Right atrium auricular region (tissue), 2 donors: ENCODE data around the gene FRMD4A. TPM values are rescaled to one million over a fixed set of nuclear protein-coding genes. Genes with fewer than 3 reads are reported as not detected.
A peak's percentile ranks its signal among the peaks of the same experiment; 100 is the strongest.

Source experiments
- DNase-seq: peaks from one replicate; pipeline ENCODE4 v3.0.0-alpha.2; 2019; ENCODE audit warnings: low spot score
- H3K27ac ChIP-seq, 2 donors: fragments of 200-600 bp; sonication (generic); 1 replicate in 1 of 2; 2 replicates in 1 of 2; pipeline ENCODE4 v1.5.1; 2016 to 2019
- H3K27me3 ChIP-seq, 2 donors: fragments of 200-600 bp; sonication (generic); one replicate each; pipeline versions ENCODE4 v1.5.1 to v1.6.0; 2017 to 2019
- H3K36me3 ChIP-seq: fragments of 200-600 bp; sonication (generic); one replicate; pipeline ENCODE4 v1.5.1; 2016
- H3K4me1 ChIP-seq, 2 donors: fragments of 200-600 bp; sonication (generic); one replicate each; pipeline versions ENCODE4 v1.5.1 to v1.6.0; 2017 to 2019
- H3K4me3 ChIP-seq, 2 donors: fragments of 200-600 bp; sonication (generic); 1 replicate in 1 of 2; 2 replicates in 1 of 2; pipeline ENCODE4 v1.5.1; 2017 to 2019; ENCODE audit warnings: mild to moderate bottlenecking in 1 of 2, moderate library complexity in 1 of 2
- H3K9me3 ChIP-seq, 2 donors: fragments of 200-600 bp; sonication (generic); one replicate each; pipeline ENCODE4 v1.5.1; 2019
- CTCF ChIP-seq, 2 donors: fragments of 200-600 bp; sonication (generic); IDR thresholded peaks; one replicate each; pipeline ENCODE4 v1.5.1; 2019; ENCODE audit warnings: antibody characterized with exemption in 2 of 2
- total RNA-seq, 2 donors: library from RNA; depleted of rRNA; stranded (reverse); fragments of >200 nt; gene quantifications; one replicate each; pipeline ENCODE4 v1.1.0, GENCODE V29; 2016

FRMD4A gene
- total RNA-seq, 2 donors from 2014 or later = 15.9 to 22.9 TPM

DNA sequence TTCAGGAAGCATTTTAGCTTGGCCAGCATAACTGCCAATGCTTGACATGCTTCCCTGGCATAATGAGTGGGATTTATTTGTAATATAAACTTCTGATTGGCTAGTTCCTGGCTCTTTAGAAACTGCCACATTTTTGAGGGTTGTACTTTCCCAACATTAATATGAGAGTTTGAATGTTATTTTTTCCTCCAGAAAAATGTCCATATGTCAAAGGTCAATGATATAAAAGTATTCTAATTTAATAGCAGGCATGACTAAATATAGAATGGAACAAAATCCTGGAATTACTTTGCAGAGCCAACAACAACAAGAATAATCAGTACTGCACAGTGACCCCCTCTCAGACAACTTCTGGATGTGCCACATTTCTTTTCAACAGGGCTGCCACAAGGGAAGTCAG, 391.3 kb downstream of the FRMD4A start:
- no peaks in the 10 kb centered on the region for H3K27me3 ChIP-seq
- no peak overlapping the region for H3K27ac ChIP-seq
- H3K36me3 ChIP-seq = no peaks in the 10 kb centered on the region
- TF ChIP-seq CTCF (IDR thresholded peaks at IDR 0.05) = no peak
- peaks cover 0 to 5% of the 10 kb centered on the region in 2 donors for H3K4me1 ChIP-seq
- no peaks in the 10 kb centered on the region for H3K9me3 ChIP-seq
- H3K4me3 ChIP-seq = no peak overlapping the region
- DNase-seq = no peak

GRCh38 chr10:13938950-13939349, 391.8 kb downstream of the FRMD4A start:
- Histone ChIP-seq H3K4me3 (no peak overlapping the region), H3K4me1 (peaks cover 0 to 5% of the 10 kb centered on the region in 2 donors), H3K27me3 (no peaks in the 10 kb centered on the region), H3K9me3 (no peaks in the 10 kb centered on the region), H3K36me3 (no peaks in the 10 kb centered on the region), H3K27ac (no peak overlapping the region)
- no peak for DNase-seq
- TF ChIP-seq CTCF (IDR thresholded peaks at IDR 0.05) = no peak

DNA sequence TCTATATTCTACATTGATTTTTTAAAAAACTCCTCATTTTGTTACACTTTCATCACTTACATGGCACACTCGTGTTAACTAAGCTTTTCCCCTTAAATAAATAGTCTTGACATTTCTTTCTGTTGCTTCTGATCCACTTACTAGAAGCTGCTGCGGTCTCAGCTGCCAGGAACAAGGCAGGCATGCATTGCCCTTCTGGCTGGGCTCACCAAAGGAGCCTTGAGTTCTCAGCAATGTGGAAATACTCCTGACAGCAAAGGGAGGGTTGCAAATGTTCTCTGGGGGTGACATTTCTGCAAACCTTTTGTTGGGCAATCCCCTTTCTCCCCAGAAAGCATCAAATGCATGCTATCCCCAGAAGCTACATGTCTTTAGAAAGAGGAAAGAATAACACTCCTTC, 393.9 kb downstream of the FRMD4A start:
- Histone ChIP-seq H3K27me3 (no peaks in the 10 kb centered on the region), H3K27ac (no peak overlapping the region), H3K9me3 (no peaks in the 10 kb centered on the region), H3K36me3 (no peaks in the 10 kb centered on the region), H3K4me1 (peaks cover 0 to 8% of the 10 kb centered on the region in 2 donors), H3K4me3 (no peak overlapping the region)
- no peak for DNase-seq
- TF ChIP-seq CTCF (IDR thresholded peaks at IDR 0.05) = no peak

DNA sequence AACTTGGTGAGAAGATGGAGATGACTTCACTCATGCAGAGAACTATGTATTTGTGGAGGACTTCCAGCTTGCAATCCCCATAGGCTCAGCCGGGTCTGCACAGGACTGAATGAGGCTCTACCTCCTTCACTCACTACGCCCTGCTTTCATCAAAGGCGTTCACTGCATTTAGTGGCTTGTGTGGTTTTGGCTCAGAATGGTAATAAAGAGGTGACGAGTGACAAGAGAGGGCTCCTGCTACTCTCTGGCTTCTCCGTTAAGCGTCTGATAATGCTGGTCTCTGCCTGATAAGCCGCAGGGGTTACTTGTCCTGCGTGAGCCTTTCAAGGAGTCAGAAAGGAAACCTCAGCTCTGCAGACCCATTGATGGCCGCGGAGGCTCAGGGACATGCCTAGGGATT, 400.6 kb downstream of the FRMD4A start:
- no peak overlapping the region for H3K4me3 ChIP-seq
- no peaks in the 10 kb centered on the region for H3K36me3 ChIP-seq
- no peaks in the 10 kb centered on the region for H3K9me3 ChIP-seq
- no peak for DNase-seq
- no peak overlapping the region for H3K27ac ChIP-seq
- H3K4me1 ChIP-seq = peaks cover 0 to 3% of the 10 kb centered on the region in 2 donors
- no peaks in the 10 kb centered on the region for H3K27me3 ChIP-seq
- no peak for TF ChIP-seq CTCF (IDR thresholded peaks at IDR 0.05)

DNA sequence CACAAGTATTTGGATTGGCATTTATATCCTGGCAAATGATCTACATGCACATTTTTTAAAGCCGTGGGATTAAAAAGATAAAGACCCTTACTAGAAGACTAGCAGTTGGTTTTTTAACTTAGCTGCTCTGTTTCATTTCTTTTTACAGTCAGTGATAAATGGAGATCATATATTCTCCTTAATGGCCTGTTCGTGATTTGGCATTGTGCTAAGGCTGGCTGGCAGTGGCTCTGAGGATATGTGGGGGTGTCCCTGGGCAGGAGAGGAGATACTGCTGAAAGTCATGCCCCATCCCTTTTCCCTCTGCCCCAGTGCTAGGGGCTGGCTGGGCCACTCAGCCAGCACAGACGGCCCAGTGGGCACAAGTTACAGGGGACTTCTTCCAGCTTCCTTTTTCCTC, 402.3 kb downstream of the FRMD4A start:
- no peak for DNase-seq
- peaks cover 0 to 1% of the 10 kb centered on the region in 2 donors for H3K4me1 ChIP-seq
- H3K9me3 ChIP-seq = no peaks in the 10 kb centered on the region
- no peaks in the 10 kb centered on the region for H3K27me3 ChIP-seq
- no peak overlapping the region for H3K27ac ChIP-seq
- no peak overlapping the region for H3K4me3 ChIP-seq
- no peak for TF ChIP-seq CTCF (IDR thresholded peaks at IDR 0.05)
- H3K36me3 ChIP-seq = no peaks in the 10 kb centered on the region

GRCh38 chr10:13925971-13926780, 404.5 kb downstream of the FRMD4A start:
- Histone ChIP-seq H3K36me3 (no peaks in the 10 kb centered on the region), H3K27me3 (no peaks in the 10 kb centered on the region), H3K4me3 (no peak overlapping the region), H3K27ac (peak overlapping the region in 1 of 2 donors; percentile 1), H3K4me1 (no peaks in the 10 kb centered on the region), H3K9me3 (no peaks in the 10 kb centered on the region)
- no peak for TF ChIP-seq CTCF (IDR thresholded peaks at IDR 0.05)
- DNase-seq = no peak
